ENCODE results near the gene CTPS2. TPM values are rescaled to one million over a fixed set of nuclear protein-coding genes. Genes with fewer than 3 reads are reported as not detected.

The CTPS2 gene
- total and polyA plus RNA-seq, 2 donors (not counting 3 experiments of a cell fraction or from before 2014, with no cell fraction given): 7.4 to 15.7 TPM

DNA sequence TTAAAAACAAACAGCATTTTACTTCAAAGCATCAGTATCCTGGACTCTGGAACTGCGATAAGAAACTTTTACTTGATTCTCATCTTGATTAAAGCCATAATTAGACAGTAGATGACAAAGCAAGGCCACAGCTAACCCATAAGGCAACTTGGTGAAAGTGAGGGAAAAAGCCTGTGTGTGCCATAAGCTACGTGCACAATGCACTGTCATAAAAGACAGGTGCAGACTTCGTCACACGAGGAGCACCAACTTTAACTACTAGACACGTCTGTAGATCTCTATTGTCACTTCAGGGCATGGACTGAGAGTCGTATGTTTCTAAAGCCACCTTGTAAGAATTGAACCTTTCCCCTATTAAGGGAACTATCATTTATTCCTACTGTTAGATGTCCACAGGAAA lies 13.1 kb downstream of the CTPS2 start:
- Histone ChIP-seq H3K9me3 (replicated peaks; ENCODE audit: control insufficient read depth, insufficient read depth, low read length) (no peaks in the 10 kb centered on the region), H3K79me2 (ENCODE audit: control insufficient read depth, insufficient read depth, low read length) (no peaks in the 10 kb centered on the region), H3K36me3 (ENCODE audit: control insufficient read depth in 2 of 2, extremely low read depth in 1 of 2, insufficient read depth in 2 of 2, low read length in 2 of 2) (no peaks in the 10 kb centered on the region), H3K9me1 (replicated peaks; ENCODE audit: control insufficient read depth, extremely low read depth, insufficient read depth, low read length) (no peaks in the 10 kb centered on the region), H3K27me3 (ENCODE audit: control insufficient read depth in 2 of 2, insufficient read depth in 2 of 2, low read length in 2 of 2) (no peaks in the 10 kb centered on the region), H3K9ac (replicated peaks; ENCODE audit: extremely low read depth, insufficient read depth, low read length) (no peak overlapping the region), H2AFZ (ENCODE audit: low read depth, low read length) (no peak overlapping the region), H4K20me1 (replicated peaks; ENCODE audit: control insufficient read depth, extremely low read depth, insufficient read depth, low read length) (no peaks in the 10 kb centered on the region), H3K4me3 (replicated peaks in 1 of 3; ENCODE audit: insufficient read depth in 1 of 3, low read depth in 1 of 3, low read length in 3 of 3) (no peak overlapping the region), H3K27ac (ENCODE audit: insufficient read depth, low read depth, low read length) (no peak overlapping the region), H3K4me2 (ENCODE audit: insufficient read depth, low read length) (no peak overlapping the region), H3K4me1 (ENCODE audit: control insufficient read depth, extremely low read depth, insufficient read depth, low read length) (no peaks in the 10 kb centered on the region)
- intact Hi-C loops (cut with micrococcal nuclease): no loop called here
- CTCF ChIA-PET: no interaction called here
- no TSS peak for BruUV-seq (replicated peaks)
- POLR2A ChIA-PET: interaction anchor here (1.0 kb wide), 1 partner anchor 20 kb away, joined by 3 read pairs; the partner anchor contains the start of gene SYAP1
- DNase-seq (ENCODE audit: low read depth, low spot score): no peak
- TF ChIP-seq MAX (IDR thresholded peaks at IDR 0.05; ENCODE audit: insufficient read depth, insufficient read length) (no peak), EZH2 (IDR thresholded peaks at IDR 0.05; ENCODE audit: borderline replicate concordance, low read depth, low read length, severe bottlenecking) (no peak), POLR2AphosphoS5 (IDR thresholded peaks at IDR 0.05; ENCODE audit: insufficient read depth, low read depth, low read length) (no peak), CTCF (IDR thresholded peaks at IDR 0.05; ENCODE audit: extremely low read depth in 1 of 2, insufficient read depth in 1 of 2, low read depth in 1 of 2, low read length in 2 of 2) (no peak), FOS (IDR thresholded peaks at IDR 0.05; ENCODE audit: borderline replicate concordance, insufficient read depth, low read length) (no peak), JUN (IDR thresholded peaks at IDR 0.05; ENCODE audit: borderline replicate concordance, insufficient read depth, insufficient read length, low read depth) (no peak), POLR2A (IDR thresholded peaks at IDR 0.05; ENCODE audit: low read depth, low read length) (no peak)
- no peak for FAIRE-seq
- dilution Hi-C loops (cut with MboI; ENCODE audit: extremely low pct_ligation_motif_present, low sequenced_read_pairs): no loop called here

All from endothelial cell of umbilical vein (primary cell).